Activated CD8-positive, alpha-beta memory T cell treated with anti-CD3 and anti-CD28 coated beads for 48 hours (primary cell): Measurements from ENCODE around the gene FAM118B.

Source experiments
- DNase-seq, 3 experiments: peaks; one replicate each; pipeline ENCODE4 v3.0.0-alpha.2; 2020; ENCODE audit warnings: low read depth in 2 of 3, low spot score in 2 of 3

The FAM118B gene

GRCh38 chr11:126211236-126212088 lies at the start of gene FAM118B, which contains the start of gene RPUSD4:
FAM118B (plus strand) TSS chr11:126211782; CDS start chr11:126235002, 23,220 bp downstream.
RPUSD4 (minus strand) TSS chr11:126211650; CDS start chr11:126211638, 12 bp downstream.
- DNase-seq = peak; percentile 94 to 97 (median 96)

DNA sequence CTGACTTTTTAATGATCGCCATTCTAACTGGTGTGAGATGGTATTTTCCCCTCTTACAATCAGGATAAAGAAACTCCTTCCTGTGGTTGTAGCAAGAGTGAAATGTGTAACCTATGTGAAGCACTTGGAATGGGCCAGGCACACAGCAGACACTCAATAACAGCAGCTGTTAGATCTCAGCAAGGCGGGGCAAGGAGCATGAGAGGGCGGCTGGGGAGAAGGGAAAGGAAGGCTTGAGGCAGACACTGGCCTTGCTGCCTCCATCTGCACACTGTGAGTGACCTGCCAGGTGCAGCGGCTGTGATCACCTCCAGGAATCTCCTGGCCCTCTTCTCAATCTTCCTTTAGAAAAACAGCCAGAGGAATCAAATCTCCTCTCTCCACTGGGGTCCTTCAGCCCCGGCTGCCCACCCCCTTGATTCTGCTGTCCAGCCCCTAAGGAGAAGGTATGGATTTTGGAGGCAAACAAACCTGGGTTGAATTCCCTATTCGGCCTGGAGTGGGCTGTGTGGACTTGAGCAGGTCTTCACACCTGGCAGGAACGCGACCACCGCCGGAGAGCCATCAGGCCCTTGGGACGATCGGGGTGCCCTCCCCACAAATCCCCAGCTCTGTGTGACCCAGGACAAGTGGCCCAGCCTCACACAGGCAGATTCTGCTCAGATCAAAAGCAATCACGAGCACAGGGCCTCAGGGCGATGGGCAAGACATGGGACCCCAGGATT lies 49.1 kb upstream of the FAM118B start:
- DNase-seq = no peak

GRCh38 chr11:126163074-126163700 lies 48.4 kb upstream of the FAM118B start:
- no peak for DNase-seq

- no peak for DNase-seq
These were observed 47.8 kb upstream of the FAM118B start for GRCh38 chr11:126163779-126164178.

DNA sequence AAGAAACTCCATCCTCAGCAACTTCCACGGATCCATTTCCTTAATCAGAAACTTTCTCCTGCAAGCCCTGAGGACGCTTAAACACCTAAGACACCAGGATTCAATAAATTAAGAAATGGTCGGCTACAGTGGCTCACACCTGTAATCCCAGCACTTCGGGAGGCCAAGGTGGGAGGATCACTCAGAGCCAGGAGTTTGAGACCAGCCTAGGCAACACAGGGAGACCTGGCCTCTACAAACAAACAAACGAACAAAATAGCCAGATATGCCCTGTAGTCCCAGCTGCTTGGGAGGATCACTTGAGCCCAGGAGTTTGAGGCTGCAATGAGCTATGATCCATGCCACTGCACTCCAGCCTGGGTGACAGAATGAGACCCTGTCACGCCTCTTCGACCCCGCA lies 46.8 kb upstream of the FAM118B start:
- no peak for DNase-seq

DNA sequence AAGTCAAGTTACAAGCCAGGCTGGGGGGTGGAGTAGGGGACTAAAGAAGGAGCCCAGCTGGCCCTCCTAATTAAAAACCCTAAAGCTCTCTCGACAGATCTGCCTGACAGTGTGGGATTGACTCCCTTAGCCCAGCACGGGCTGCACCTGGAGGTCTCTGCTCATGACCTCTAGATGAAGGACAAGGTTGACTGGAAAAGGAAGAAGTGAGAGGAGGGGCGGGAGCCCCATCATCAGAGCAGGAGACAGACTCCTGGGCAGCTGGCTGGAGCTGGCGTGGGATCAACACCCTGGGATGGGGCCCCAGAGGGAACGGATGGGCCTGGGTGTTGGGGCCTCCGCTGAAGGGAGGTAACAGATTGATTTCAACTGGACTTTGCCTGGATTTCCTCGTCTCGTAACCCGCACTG lies 46.3 kb upstream of the FAM118B start:
- no peak for DNase-seq

DNA sequence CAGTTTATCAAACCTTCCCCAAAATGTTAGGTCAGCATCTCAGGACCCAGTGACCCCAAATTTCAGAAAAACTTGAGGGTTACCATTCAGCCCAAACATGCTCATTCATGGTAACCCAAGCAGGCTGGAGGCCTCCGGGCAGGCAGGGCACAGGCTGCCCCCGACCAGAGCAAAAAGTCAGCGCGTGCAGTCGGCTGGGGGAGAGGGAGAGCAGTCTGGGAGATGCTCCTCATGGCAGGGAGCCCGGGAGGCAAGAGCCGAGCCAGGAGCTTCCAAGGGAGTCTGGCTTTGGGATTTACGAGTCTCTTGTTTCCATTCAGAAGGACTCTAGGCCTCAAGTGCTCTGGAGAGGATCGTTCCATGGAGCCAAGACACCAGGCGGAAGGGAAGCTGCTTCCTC lies 45.8 kb upstream of the FAM118B start:
- no peak for DNase-seq

- no peak for DNase-seq
These were observed 45.2 kb upstream of the FAM118B start for GRCh38 chr11:126166413-126166812.

- no peak for DNase-seq
These were observed 44.1 kb upstream of the FAM118B start for GRCh38 chr11:126167488-126167887.

GRCh38 chr11:126169291-126169690 lies 42.3 kb upstream of the FAM118B start:
- no peak for DNase-seq

DNA sequence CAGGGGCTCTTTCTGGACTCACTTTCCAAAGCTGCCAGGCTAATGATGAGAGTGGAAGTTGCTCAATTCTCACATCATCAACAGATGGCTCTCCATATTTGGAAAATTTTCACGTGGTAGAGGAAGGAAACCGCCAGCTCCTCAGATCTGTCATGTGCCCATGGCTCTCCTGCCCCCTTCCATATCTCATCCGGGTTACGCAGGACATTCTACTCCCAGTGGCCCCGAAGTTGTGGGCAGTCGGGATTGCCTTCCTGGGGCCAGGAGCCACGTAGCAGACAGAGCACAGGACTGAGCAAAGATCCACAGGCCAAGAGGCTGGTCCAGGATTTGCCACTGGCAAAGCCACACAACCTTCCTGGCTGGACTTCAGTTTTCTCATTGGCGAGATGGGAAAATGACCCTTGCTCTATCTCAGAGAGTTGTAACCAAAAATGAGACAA lies 39.0 kb upstream of the FAM118B start:
- DNase-seq = no peak

- DNase-seq = no peak
These were observed 38.3 kb upstream of the FAM118B start for GRCh38 chr11:126173257-126173656.

GRCh38 chr11:126174816-126175215 lies 36.8 kb upstream of the FAM118B start:
- DNase-seq = no peak

GRCh38 chr11:126175393-126175792 lies 36.2 kb upstream of the FAM118B start:
- no peak for DNase-seq

DNA sequence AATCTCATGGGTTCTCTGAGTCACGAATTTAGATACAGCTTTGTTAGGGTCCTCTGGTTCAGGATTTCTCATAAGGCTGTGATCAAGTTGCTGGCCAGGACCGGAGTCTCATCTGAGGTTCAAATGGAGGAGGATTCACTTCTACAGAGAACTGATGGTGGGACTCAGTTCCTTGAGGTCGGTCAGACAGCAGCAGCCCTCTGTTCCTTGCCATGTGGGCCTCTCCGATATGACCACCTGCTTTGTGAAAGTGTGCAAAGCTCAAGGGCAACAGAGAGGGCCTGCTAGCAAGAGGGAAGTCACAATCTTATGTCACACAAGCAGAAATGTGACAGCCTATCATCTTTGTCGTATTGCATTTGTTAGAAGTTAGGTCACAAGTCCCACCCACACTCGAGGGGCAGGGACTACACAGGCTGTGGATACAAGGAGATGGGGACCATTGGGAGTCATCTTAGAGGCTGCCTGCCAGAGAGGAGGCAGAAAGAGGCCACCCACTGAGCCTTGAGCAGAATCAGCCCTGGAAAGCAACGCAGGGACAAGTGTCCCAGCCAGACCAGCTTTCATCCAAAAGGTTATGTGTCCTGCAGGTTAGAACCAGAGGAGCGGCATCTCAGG lies 34.6 kb upstream of the FAM118B start:
- no peak for DNase-seq

DNA sequence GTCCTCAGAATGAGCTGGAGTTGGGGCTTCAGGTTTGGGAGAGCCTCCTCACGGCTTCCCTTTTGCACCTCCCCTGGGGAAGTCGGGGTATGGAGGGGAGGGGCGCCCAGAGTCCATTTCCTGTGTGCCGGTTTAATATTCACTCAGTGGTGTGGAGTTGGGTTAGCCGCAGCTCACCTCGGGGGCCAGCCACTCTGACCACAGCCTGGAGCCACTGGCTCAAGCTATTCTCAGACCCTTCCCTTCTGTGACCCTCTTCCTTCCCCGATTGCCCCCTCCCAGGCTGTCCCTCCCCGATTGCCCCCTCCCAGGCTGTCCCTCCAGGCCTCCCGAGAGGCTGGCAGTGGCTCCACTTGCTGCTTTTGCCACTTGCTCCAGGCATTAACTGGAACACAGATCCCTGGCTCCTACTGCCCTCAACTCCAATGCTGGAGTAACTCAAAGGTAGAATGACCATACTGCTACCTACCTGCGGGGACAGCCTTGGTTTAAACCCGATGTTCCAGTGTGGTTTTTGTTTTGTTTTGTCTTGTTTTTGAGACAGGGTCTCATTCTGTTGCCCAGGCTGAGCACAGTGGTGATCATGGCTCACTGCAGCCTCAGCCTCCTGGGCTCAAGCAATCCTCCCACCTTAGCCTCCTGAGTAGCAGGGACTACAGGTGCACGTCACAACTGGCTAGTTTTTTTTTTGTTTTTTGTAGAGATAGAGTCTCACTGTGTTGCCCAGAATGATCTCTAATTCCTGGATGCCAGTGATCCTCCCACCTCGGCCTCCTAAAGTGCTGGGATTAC lies 29.4 kb upstream of the FAM118B start:
- no peak for DNase-seq

DNA sequence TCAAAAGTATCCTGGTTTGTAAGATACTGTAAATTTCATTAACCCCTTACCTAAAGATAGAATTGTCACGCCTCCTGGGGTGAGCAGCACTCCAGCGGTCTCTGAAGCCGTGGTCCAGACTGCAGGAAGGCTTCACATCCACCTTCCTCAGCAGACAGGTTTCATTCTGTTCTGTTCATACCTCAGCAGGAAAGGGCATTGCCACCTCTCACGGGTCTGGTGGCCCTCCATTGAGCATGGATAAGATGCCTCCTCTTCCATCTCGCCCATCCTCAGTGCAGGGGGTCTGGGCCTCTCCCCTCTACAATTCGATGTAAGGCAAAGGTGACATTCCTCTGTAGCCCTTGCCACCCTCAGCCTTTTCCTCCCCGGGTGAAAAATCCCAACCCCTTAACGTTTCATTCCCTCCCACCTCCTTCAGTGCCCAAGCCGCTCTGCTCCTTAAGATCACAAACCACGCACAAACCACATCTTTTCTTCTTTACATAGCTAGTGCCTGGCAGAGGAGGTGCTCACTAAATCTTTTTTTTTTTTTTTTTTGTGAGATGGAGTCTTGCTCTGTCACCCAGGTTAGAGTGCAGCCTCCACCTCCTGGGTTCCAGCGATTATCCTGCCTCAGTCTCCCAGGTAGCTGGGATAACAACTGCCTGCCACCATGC lies 28.7 kb upstream of the FAM118B start:
- DNase-seq = no peak

GRCh38 chr11:126185259-126186024 lies 26.1 kb upstream of the FAM118B start:
- DNase-seq = no peak

GRCh38 chr11:126186025-126186698 lies 25.4 kb upstream of the FAM118B start:
- no peak for DNase-seq
